HK-2 (cell line): Measurements from ENCODE around the gene CUEDC1.
A peak's percentile ranks its signal among the peaks of the same experiment; 100 is the strongest.

ENCODE experiments used
- DNase-seq: peaks from one replicate; pipeline ENCODE4 v3.0.0-alpha.2; 2018; ENCODE audit not compliant: unreplicated experiment

CUEDC1 gene

GRCh38 chr17:57957886-57958285 lies 2.7 kb upstream of the CUEDC1 start:
- no peak for DNase-seq

- no peak for DNase-seq
These were observed 2.1 kb upstream of the CUEDC1 start for GRCh38 chr17:57957120-57957850.

GRCh38 chr17:57956291-57957119 lies 1.3 kb upstream of the CUEDC1 start:
- DNase-seq: no peak

GRCh38 chr17:57954397-57955182 lies 622 bp downstream of the CUEDC1 start:
- peak; percentile 80 for DNase-seq

- no peak for DNase-seq
These were observed 1.4 kb downstream of the CUEDC1 start for GRCh38 chr17:57953705-57954396.

GRCh38 chr17:57953219-57953618 lies 2.0 kb downstream of the CUEDC1 start:
- DNase-seq: no peak

GRCh38 chr17:57949649-57950048 lies 5.6 kb downstream of the CUEDC1 start:
- DNase-seq: no peak

GRCh38 chr17:57948555-57949420 lies 6.4 kb downstream of the CUEDC1 start:
- peak; percentile 83 for DNase-seq

- no peak for DNase-seq
These were observed 7.0 kb downstream of the CUEDC1 start for GRCh38 chr17:57948169-57948554.

GRCh38 chr17:57947369-57947768 lies 7.8 kb downstream of the CUEDC1 start:
- no peak for DNase-seq

GRCh38 chr17:57946798-57947358 lies 8.3 kb downstream of the CUEDC1 start:
- no peak for DNase-seq

- DNase-seq: no peak
These were observed 9.0 kb downstream of the CUEDC1 start for GRCh38 chr17:57945996-57946797.

- DNase-seq: no peak
These were observed 10.3 kb downstream of the CUEDC1 start for GRCh38 chr17:57944908-57945307.

GRCh38 chr17:57943645-57944044 lies 11.6 kb downstream of the CUEDC1 start:
- no peak for DNase-seq

GRCh38 chr17:57943140-57943539 lies 12.1 kb downstream of the CUEDC1 start:
- no peak for DNase-seq

- DNase-seq: no peak
These were observed 13.5 kb downstream of the CUEDC1 start for GRCh38 chr17:57941384-57942370.

GRCh38 chr17:57940653-57941329 lies 14.4 kb downstream of the CUEDC1 start:
- DNase-seq: no peak

- no peak for DNase-seq
These were observed 15.0 kb downstream of the CUEDC1 start for GRCh38 chr17:57940231-57940630.
